Activated naive CD4-positive, alpha-beta T cell treated with anti-CD3 and anti-CD28 coated beads, Interleukin-2, amount 50 U/mL, for 72 hours (primary cell): ENCODE results near the gene STH. TPM values are rescaled to one million over a fixed set of nuclear protein-coding genes. Genes with fewer than 3 reads are reported as not detected.
A peak's percentile ranks its signal among the peaks of the same experiment; 100 is the strongest.
"Not testable (repeated sequence)": the region's sequence is repeated elsewhere in the genome, so short reads cannot be mapped to it uniquely, and the experiment has no call there.

ENCODE experiments used
- ATAC-seq, 2 donors: fragments of 150-1000 bp; cut with Tn5 transposase; 2 replicates each; pipeline ENCODE4 v1.10.0; 2021; ENCODE audit warnings: mild to moderate bottlenecking in 2 of 2, moderate library complexity in 2 of 2
- DNase-seq, 2 donors: peaks; one replicate each; pipeline ENCODE4 v3.0.0; 2021 to 2022; ENCODE audit warnings: low spot score in 2 of 2
- H3K27ac Mint-ChIP-seq, 2 donors: one replicate each; pipeline ENCODE4 v1.8.0; 2022; ENCODE audit warnings: mild to moderate bottlenecking in 2 of 2, mixed read lengths in 2 of 2
- H3K36me3 Mint-ChIP-seq, 2 donors: one replicate each; pipeline ENCODE4 v1.8.0; 2022; ENCODE audit warnings: mixed read lengths in 2 of 2
- H3K9me3 Mint-ChIP-seq, 2 donors: one replicate each; pipeline ENCODE4 v1.8.0; 2022; ENCODE audit warnings: mixed read lengths in 2 of 2
- total RNA-seq, 2 donors: library from RNA; stranded (reverse); gene quantifications; one replicate each; pipeline ENCODE4 v1.2.3, GENCODE V29; 2022

Gene STH
- total RNA-seq, 2 donors from 2014 or later, result not detected

DNA sequence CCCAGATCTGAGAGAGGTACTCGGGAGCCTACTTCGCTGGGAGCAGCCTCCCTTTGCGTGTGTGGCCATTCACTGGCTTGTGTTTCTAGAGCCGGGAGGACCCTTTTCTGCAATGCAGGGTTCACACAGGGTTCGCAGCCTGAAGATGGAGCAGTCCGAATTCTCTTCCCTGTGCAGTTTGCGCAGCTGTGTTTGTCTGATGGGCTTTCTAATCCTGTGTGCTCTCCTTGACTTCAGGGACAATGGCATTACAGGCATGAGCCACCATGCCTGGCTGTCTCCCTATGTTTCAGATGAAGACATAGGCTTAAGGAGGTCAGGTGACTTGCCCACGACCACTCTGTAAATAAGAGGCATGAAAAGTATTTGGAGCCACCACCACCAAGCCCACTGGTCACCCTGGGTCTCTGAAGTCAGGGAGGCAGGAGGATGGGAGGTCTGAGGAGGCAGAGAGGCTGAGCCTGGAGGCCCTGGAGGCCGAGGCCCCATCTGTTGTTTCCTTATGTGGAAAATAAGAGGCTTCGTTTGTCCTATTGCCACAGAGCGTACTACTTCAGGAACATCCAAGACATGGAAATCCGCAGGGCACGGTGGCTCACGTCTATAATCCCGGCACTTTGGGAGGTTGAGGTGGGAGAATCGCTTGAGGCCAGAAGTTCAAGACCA lies 5.0 kb upstream of the STH start:
- no peak for DNase-seq
- no peaks in the 10 kb centered on the region for H3K36me3 Mint-ChIP-seq
- ATAC-seq, result no peak
- H3K27ac Mint-ChIP-seq, result no peak overlapping the region
- H3K9me3 Mint-ChIP-seq, result no peaks in the 10 kb centered on the region

DNA sequence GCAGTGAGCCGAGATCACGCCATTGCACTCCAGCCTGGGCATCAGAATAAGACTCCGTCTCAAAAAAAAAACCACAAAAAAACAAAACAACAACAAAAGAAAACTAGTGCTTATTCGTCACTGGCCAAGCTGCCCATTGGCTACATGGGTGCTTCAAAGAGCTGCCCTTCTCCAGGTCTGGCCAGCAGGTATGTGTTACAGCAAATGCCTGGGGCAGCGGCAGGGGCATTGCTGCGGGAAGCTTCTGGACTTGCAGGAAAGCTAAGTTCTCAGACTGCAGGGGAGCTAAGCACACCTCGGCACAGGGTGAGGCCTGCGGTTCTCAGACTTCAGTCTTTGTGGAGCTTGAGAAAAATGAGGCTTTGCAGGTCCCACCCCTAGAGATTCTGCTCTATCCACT lies 4.1 kb upstream of the STH start:
- DNase-seq (no peak), ATAC-seq (no peak)
- Mint-ChIP-seq H3K9me3 (no peaks in the 10 kb centered on the region), H3K36me3 (no peaks in the 10 kb centered on the region), H3K27ac (no peak overlapping the region)

DNA sequence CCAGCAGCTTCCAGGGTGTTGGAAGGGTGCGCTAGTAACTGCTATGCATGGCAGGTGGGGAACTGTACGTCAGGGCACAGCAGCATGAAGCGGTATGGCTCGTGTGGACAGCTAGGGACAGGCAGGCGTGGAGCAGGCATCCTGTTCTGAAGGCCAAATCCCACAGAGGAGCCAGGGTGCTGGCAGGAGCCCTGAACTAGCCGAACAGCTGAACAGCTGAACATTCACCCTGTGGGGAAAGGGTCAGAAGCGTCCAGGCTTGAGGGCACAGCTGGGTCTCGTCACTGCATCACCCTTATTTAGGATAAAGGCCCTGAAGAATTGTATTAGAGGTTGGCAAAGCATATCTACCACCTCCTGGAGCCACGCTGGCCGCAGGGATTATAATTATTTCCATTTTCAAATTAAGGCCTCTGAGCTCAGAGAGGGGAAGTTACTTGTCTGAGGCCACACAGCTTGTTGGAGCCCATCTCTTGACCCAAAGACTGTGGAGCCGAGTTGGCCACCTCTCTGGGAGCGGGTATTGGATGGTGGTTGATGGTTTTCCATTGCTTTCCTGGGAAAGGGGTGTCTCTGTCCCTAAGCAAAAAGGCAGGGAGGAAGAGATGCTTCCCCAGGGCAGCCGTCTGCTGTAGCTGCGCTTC lies 3.3 kb upstream of the STH start:
- DNase-seq (no peak), ATAC-seq (no peak)
- no peaks in the 10 kb centered on the region for H3K9me3 Mint-ChIP-seq
- H3K27ac Mint-ChIP-seq, result no peak overlapping the region
- H3K36me3 Mint-ChIP-seq, result no peaks in the 10 kb centered on the region

DNA sequence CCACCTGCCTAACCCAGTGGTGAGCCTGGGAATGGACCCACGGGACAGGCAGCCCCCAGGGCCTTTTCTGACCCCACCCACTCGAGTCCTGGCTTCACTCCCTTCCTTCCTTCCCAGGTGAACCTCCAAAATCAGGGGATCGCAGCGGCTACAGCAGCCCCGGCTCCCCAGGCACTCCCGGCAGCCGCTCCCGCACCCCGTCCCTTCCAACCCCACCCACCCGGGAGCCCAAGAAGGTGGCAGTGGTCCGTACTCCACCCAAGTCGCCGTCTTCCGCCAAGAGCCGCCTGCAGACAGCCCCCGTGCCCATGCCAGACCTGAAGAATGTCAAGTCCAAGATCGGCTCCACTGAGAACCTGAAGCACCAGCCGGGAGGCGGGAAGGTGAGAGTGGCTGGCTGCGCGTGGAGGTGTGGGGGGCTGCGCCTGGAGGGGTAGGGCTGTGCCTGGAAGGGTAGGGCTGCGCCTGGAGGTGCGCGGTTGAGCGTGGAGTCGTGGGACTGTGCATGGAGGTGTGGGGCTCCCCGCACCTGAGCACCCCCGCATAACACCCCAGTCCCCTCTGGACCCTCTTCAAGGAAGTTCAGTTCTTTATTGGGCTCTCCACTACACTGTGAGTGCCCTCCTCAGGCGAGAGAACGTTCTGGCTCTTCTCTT lies 2.6 kb upstream of the STH start:
- Mint-ChIP-seq H3K36me3 (no peaks in the 10 kb centered on the region), H3K27ac (no peak overlapping the region), H3K9me3 (no peaks in the 10 kb centered on the region)
- DNase-seq (no peak), ATAC-seq (no peak)

DNA sequence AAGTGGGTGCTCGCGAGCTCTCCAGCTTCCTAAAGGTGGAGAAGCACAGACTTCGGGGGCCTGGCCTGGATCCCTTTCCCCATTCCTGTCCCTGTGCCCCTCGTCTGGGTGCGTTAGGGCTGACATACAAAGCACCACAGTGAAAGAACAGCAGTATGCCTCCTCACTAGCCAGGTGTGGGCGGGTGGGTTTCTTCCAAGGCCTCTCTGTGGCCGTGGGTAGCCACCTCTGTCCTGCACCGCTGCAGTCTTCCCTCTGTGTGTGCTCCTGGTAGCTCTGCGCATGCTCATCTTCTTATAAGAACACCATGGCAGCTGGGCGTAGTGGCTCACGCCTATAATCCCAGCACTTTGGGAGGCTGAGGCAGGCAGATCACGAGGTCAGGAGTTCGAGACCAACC lies 1.9 kb upstream of the STH start:
- ATAC-seq (no peak), DNase-seq (no peak)
- no peak overlapping the region for H3K27ac Mint-ChIP-seq
- no peaks in the 10 kb centered on the region for H3K36me3 Mint-ChIP-seq
- H3K9me3 Mint-ChIP-seq, result no peaks in the 10 kb centered on the region

DNA sequence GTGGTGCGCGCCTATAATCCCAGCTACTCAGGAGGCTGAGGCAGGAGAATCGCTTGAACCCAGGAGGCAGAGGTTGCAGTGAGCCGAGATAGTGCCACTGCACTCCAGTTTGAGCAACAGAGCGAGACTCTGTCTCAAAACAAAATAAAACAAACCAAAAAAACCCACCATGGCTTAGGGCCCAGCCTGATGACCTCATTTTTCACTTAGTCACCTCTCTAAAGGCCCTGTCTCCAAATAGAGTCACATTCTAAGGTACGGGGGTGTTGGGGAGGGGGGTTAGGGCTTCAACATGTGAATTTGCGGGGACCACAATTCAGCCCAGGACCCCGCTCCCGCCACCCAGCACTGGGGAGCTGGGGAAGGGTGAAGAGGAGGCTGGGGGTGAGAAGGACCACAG lies 1.4 kb upstream of the STH start:
- no peaks in the 10 kb centered on the region for H3K9me3 Mint-ChIP-seq
- ATAC-seq (no peak), DNase-seq (no peak)
- H3K36me3 Mint-ChIP-seq, result no peaks in the 10 kb centered on the region
- H3K27ac Mint-ChIP-seq, result no peak overlapping the region

DNA sequence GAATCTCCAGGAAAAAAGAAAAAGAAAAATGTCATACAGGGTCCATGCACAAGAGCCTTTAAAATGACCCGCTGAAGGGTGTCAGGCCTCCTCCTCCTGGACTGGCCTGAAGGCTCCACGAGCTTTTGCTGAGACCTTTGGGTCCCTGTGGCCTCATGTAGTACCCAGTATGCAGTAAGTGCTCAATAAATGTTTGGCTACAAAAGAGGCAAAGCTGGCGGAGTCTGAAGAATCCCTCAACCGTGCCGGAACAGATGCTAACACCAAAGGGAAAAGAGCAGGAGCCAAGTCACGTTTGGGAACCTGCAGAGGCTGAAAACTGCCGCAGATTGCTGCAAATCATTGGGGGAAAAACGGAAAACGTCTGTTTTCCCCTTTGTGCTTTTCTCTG lies 845 bp downstream of the STH start:
- Mint-ChIP-seq H3K36me3 (no peaks in the 10 kb centered on the region), H3K9me3 (no peaks in the 10 kb centered on the region), H3K27ac (no peak overlapping the region)
- ATAC-seq (no peak), DNase-seq (no peak)

DNA sequence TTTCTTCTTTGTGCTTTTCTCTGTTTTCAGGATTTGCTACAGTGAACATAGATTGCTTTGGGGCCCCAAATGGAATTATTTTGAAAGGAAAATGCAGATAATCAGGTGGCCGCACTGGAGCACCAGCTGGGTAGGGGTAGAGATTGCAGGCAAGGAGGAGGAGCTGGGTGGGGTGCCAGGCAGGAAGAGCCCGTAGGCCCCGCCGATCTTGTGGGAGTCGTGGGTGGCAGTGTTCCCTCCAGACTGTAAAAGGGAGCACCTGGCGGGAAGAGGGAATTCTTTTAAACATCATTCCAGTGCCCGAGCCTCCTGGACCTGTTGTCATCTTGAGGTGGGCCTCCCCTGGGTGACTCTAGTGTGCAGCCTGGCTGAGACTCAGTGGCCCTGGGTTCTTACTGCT lies 1.2 kb downstream of the STH start:
- Mint-ChIP-seq H3K36me3 (no peaks in the 10 kb centered on the region), H3K27ac (no peak overlapping the region), H3K9me3 (no peaks in the 10 kb centered on the region)
- no peak for ATAC-seq
- no peak for DNase-seq

DNA sequence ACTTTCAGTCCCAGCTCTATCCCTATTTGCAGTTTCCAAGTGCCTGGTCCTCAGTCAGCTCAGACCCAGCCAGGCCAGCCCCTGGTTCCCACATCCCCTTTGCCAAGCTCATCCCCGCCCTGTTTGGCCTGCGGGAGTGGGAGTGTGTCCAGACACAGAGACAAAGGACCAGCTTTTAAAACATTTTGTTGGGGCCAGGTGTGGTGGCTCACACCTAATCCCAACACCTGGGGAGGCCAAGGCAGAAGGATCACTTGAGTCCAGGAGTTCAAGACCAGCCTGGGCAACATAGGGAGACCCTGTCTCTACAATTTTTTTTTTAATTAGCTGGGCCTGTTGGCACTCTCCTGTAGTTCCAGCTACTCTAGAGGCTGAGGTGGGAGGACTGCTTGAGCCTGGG lies 1.7 kb downstream of the STH start:
- ATAC-seq (no peak), DNase-seq (no peak)
- Mint-ChIP-seq H3K9me3 (no peaks in the 10 kb centered on the region), H3K36me3 (no peaks in the 10 kb centered on the region), H3K27ac (no peak overlapping the region)

DNA sequence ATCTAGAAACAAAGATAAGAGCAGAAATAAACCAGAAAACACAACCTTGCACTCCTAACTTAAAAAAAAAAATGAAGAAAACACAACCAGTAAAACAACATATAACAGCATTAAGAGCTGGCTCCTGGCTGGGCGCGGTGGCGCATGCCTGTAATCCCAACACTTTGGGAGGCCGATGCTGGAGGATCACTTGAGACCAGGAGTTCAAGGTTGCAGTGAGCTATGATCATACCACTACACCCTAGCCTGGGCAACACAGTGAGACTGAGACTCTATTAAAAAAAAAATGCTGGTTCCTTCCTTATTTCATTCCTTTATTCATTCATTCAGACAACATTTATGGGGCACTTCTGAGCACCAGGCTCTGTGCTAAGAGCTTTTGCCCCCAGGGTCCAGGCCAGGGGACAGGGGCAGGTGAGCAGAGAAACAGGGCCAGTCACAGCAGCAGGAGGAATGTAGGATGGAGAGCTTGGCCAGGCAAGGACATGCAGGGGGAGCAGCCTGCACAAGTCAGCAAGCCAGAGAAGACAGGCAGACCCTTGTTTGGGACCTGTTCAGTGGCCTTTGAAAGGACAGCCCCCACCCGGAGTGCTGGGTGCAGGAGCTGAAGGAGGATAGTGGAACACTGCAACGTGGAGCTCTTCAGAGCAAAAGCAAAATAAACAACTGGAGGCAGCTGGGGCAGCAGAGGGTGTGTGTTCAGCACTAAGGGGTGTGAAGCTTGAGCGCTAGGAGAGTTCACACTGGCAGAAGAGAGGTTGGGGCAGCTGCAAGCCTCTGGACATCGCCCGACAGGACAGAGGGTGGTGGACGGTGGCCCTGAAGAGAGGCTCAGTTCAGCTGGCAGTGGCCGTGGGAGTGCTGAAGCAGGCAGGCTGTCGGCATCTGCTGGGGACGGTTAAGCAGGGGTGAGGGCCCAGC lies 2.6 kb downstream of the STH start:
- ATAC-seq (peak in 1 of 2 donors; percentile 8), DNase-seq (no peak)
- Mint-ChIP-seq H3K36me3 (no peaks in the 10 kb centered on the region), H3K27ac (no peak overlapping the region), H3K9me3 (no peaks in the 10 kb centered on the region)

DNA sequence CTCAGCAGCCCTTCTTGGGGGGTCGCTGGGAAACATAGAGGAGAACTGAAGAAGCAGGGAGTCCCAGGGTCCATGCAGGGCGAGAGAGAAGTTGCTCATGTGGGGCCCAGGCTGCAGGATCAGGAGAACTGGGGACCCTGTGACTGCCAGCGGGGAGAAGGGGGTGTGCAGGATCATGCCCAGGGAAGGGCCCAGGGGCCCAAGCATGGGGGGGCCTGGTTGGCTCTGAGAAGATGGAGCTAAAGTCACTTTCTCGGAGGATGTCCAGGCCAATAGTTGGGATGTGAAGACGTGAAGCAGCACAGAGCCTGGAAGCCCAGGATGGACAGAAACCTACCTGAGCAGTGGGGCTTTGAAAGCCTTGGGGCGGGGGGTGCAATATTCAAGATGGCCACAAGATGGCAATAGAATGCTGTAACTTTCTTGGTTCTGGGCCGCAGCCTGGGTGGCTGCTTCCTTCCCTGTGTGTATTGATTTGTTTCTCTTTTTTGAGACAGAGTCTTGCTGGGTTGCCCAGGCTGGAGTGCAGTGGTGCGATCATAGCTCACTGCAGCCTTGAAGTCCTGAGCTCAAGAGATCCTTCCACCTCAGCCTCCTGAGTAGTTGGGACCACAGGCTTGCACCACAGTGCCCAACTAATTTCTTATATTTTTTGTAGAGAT lies 3.4 kb downstream of the STH start:
- peak; percentile 89 to 90 for ATAC-seq
- Mint-ChIP-seq H3K36me3 (no peaks in the 10 kb centered on the region), H3K9me3 (no peaks in the 10 kb centered on the region), H3K27ac (no peak overlapping the region)
- DNase-seq, result peak; percentile 68 to 76

DNA sequence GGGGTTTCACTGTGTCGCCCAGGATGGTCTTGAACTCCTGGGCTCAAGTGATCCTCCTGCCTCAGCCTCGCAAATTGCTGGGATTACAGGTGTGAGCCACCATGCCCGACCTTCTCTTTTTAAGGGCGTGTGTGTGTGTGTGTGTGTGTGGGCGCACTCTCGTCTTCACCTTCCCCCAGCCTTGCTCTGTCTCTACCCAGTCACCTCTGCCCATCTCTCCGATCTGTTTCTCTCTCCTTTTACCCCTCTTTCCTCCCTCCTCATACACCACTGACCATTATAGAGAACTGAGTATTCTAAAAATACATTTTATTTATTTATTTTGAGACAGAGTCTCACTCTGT lies 3.9 kb downstream of the STH start:
- DNase-seq, result no peak
- Mint-ChIP-seq H3K27ac (no peak overlapping the region), H3K36me3 (no peaks in the 10 kb centered on the region), H3K9me3 (no peaks in the 10 kb centered on the region)
- ATAC-seq, result peak; percentile 26 to 37

DNA sequence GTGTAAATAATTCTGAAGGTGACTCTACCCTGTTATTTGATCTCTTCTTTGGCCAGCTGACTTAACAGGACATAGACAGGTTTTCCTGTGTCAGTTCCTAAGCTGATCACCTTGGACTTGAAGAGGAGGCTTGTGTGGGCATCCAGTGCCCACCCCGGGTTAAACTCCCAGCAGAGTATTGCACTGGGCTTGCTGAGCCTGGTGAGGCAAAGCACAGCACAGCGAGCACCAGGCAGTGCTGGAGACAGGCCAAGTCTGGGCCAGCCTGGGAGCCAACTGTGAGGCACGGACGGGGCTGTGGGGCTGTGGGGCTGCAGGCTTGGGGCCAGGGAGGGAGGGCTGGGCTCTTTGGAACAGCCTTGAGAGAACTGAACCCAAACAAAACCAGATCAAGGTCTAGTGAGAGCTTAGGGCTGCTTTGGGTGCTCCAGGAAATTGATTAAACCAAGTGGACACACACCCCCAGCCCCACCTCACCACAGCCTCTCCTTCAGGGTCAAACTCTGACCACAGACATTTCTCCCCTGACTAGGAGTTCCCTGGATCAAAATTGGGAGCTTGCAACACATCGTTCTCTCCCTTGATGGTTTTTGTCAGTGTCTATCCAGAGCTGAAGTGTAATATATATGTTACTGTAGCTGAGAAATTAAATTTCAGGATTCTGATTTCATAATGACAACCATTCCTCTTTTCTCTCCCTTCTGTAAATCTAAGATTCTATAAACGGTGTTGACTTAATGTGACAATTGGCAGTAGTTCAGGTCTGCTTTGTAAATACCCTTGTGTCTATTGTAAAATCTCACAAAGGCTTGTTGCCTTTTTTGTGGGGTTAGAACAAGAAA lies 5.1 kb downstream of the STH start:
- Mint-ChIP-seq H3K36me3 (no peaks in the 10 kb centered on the region), H3K27ac (no peak overlapping the region), H3K9me3 (no peaks in the 10 kb centered on the region)
- no peak for DNase-seq
- no peak for ATAC-seq

DNA sequence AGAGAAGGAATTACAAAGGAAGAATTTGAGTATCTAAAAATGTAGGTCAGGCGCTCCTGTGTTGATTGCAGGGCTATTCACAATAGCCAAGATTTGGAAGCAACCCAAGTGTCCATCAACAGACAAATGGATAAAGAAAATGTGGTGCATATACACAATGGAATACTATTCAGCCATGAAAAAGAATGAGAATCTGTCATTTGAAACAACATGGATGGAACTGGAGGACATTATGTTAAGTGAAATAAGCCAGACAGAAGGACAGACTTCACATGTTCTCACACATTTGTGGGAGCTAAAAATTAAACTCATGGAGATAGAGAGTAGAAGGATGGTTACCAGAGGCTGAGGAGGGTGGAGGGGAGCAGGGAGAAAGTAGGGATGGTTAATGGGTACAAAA lies 7.0 kb downstream of the STH start:
- not testable (repeated sequence) for DNase-seq, H3K36me3 Mint-ChIP-seq, H3K27ac Mint-ChIP-seq, ATAC-seq, H3K9me3 Mint-ChIP-seq

DNA sequence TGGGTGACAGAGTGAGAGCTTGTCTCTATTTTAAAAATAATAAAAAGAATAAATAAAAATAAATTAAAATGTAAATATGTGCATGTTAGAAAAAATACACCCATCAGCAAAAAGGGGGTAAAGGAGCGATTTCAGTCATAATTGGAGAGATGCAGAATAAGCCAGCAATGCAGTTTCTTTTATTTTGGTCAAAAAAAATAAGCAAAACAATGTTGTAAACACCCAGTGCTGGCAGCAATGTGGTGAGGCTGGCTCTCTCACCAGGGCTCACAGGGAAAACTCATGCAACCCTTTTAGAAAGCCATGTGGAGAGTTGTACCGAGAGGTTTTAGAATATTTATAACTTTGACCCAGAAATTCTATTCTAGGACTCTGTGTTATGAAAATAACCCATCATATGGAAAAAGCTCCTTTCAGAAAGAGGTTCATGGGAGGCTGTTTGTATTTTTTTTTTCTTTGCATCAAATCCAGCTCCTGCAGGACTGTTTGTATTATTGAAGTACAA lies 8.5 kb downstream of the STH start:
- H3K27ac Mint-ChIP-seq, result no peak overlapping the region
- DNase-seq (no peak), ATAC-seq (no peak)
- H3K36me3 Mint-ChIP-seq, result no peaks in the 10 kb centered on the region
- no peaks in the 10 kb centered on the region for H3K9me3 Mint-ChIP-seq

DNA sequence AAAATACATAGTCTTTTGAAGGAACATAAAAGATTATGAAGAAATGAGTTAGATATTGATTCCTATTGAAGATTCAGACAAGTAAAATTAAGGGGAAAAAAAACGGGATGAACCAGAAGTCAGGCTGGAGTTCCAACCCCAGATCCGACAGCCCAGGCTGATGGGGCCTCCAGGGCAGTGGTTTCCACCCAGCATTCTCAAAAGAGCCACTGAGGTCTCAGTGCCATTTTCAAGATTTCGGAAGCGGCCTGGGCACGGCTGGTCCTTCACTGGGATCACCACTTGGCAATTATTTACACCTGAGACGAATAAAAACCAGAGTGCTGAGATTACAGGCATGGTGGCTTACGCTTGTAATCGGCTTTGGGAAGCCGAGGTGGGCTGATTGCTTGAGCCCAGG lies 9.5 kb downstream of the STH start:
- no peak overlapping the region for H3K27ac Mint-ChIP-seq
- no peaks in the 10 kb centered on the region for H3K9me3 Mint-ChIP-seq

More for the DNA sequence above, 9.5 kb downstream of the STH start:
- H3K36me3 Mint-ChIP-seq, result no peaks in the 10 kb centered on the region
- DNase-seq (no peak), ATAC-seq (no peak)
